GM23248 (cell line): ENCODE data around the gene DCDC2B.
"Not testable (repeated sequence)": the region's sequence is repeated elsewhere in the genome, so short reads cannot be mapped to it uniquely, and the experiment has no call there.

Experiments
- EZH2 ChIP-seq: fragments of 200-600 bp; sonication (generic); IDR thresholded peaks from 2 replicates; pipeline ENCODE4 v1.6.1; 2018; ENCODE audit warnings: antibody characterized with exemption, mild to moderate bottlenecking; ENCODE audit not compliant: insufficient read depth, poor library complexity, severe bottlenecking
- EZH2phosphoT487 ChIP-seq: fragments of 200-600 bp; sonication (generic); IDR thresholded peaks from 2 replicates; pipeline ENCODE4 v1.6.1; 2018; ENCODE audit warnings: antibody characterized with exemption, moderate library complexity, mild to moderate bottlenecking, low read depth; ENCODE audit not compliant: insufficient read depth

GRCh38 chr1:32263236-32263593 lies 54.3 kb downstream of the DCDC2B start:
- TF ChIP-seq EZH2, EZH2phosphoT487: not testable (repeated sequence)
